ENCODE data around the gene FEZ2. TPM values are rescaled to one million over a fixed set of nuclear protein-coding genes. Genes with fewer than 3 reads are reported as not detected.

The FEZ2 gene
- total and polyA plus RNA-seq, 2 of the 8 experiments (the other 6 are each of a cell fraction or from before 2014, with no cell fraction given) = 7.5 to 16.4 TPM

DNA sequence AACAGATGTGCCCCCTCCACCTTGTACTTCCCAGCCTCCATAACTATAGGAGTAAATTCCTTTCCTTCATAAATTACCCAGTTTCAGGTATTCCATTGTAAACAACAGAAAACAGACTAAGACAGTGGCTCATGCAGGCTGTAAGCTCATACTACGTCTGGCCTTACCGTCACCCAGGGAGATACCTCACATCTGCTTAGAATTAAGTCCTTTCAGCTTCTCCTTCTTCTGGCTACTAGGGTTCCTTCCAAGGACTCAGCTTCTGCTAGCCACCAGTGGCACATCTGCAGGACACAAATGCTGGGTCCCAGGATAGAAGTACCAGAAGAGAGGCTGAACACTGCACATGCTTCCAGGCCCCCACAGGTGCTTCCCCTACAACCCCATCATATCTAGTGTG lies 22.4 kb upstream of the FEZ2 start (continued):
- TF ChIP-seq, protein P1, sequence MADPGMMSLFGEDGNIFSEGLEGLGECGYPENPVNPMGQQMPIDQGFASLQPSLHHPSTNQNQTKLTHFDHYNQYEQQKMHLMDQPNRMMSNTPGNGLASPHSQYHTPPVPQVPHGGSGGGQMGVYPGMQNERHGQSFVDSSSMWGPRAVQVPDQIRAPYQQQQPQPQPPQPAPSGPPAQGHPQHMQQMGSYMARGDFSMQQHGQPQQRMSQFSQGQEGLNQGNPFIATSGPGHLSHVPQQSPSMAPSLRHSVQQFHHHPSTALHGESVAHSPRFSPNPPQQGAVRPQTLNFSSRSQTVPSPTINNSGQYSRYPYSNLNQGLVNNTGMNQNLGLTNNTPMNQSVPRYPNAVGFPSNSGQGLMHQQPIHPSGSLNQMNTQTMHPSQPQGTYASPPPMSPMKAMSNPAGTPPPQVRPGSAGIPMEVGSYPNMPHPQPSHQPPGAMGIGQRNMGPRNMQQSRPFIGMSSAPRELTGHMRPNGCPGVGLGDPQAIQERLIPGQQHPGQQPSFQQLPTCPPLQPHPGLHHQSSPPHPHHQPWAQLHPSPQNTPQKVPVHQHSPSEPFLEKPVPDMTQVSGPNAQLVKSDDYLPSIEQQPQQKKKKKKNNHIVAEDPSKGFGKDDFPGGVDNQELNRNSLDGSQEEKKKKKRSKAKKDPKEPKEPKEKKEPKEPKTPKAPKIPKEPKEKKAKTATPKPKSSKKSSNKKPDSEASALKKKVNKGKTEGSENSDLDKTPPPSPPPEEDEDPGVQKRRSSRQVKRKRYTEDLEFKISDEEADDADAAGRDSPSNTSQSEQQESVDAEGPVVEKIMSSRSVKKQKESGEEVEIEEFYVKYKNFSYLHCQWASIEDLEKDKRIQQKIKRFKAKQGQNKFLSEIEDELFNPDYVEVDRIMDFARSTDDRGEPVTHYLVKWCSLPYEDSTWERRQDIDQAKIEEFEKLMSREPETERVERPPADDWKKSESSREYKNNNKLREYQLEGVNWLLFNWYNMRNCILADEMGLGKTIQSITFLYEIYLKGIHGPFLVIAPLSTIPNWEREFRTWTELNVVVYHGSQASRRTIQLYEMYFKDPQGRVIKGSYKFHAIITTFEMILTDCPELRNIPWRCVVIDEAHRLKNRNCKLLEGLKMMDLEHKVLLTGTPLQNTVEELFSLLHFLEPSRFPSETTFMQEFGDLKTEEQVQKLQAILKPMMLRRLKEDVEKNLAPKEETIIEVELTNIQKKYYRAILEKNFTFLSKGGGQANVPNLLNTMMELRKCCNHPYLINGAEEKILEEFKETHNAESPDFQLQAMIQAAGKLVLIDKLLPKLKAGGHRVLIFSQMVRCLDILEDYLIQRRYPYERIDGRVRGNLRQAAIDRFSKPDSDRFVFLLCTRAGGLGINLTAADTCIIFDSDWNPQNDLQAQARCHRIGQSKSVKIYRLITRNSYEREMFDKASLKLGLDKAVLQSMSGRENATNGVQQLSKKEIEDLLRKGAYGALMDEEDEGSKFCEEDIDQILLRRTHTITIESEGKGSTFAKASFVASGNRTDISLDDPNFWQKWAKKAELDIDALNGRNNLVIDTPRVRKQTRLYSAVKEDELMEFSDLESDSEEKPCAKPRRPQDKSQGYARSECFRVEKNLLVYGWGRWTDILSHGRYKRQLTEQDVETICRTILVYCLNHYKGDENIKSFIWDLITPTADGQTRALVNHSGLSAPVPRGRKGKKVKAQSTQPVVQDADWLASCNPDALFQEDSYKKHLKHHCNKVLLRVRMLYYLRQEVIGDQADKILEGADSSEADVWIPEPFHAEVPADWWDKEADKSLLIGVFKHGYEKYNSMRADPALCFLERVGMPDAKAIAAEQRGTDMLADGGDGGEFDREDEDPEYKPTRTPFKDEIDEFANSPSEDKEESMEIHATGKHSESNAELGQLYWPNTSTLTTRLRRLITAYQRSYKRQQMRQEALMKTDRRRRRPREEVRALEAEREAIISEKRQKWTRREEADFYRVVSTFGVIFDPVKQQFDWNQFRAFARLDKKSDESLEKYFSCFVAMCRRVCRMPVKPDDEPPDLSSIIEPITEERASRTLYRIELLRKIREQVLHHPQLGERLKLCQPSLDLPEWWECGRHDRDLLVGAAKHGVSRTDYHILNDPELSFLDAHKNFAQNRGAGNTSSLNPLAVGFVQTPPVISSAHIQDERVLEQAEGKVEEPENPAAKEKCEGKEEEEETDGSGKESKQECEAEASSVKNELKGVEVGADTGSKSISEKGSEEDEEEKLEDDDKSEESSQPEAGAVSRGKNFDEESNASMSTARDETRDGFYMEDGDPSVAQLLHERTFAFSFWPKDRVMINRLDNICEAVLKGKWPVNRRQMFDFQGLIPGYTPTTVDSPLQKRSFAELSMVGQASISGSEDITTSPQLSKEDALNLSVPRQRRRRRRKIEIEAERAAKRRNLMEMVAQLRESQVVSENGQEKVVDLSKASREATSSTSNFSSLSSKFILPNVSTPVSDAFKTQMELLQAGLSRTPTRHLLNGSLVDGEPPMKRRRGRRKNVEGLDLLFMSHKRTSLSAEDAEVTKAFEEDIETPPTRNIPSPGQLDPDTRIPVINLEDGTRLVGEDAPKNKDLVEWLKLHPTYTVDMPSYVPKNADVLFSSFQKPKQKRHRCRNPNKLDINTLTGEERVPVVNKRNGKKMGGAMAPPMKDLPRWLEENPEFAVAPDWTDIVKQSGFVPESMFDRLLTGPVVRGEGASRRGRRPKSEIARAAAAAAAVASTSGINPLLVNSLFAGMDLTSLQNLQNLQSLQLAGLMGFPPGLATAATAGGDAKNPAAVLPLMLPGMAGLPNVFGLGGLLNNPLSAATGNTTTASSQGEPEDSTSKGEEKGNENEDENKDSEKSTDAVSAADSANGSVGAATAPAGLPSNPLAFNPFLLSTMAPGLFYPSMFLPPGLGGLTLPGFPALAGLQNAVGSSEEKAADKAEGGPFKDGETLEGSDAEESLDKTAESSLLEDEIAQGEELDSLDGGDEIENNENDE (IDR thresholded peaks at IDR 0.05; ENCODE audit: insufficient replicate concordance, low read length) = no peak
